Mammary epithelial cell (primary cell): ENCODE measurements around the gene COL5A1.

Source experiments
- EZH2 ChIP-seq: IDR thresholded peaks from 2 replicates; pipeline ENCODE4 v1.6.1; 2012; ENCODE audit warnings: low read length, inconsistent platforms, borderline replicate concordance
- TF ChIP-seq, protein P1 (sequence below), 2 donors: IDR thresholded peaks in 1 of 2; conservative IDR thresholded peaks in 1 of 2; 2 replicates each; pipeline ENCODE4 v1.5.1; 2011 to 2012; ENCODE audit warnings: inconsistent platforms in 2 of 2, low read length in 2 of 2, mild to moderate bottlenecking in 2 of 2, control low read depth in 1 of 2, low read depth in 1 of 2; ENCODE audit not compliant: insufficient read depth in 1 of 2; ENCODE audit errors: extremely low read depth in 1 of 2

DNA sequence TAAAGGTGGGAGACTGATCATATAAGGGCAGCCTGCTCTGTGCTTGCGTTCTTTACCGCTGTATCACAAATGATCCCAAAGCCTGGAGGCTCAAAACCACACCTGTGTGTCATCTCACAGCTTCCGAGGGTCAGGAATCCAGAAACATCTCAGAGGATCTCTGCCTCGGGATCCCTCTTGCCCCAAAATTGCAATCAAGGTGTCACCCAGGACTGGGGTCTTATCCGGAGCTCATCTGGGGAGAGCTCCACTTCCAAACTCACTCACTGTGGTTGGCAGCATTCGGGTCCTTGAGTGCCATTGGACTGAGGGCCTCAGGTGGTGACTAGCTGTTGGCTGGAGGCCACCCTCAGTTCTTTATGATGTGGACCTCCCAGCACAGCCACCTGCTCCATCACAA is 212.3 kb downstream of the COL5A1 start:
- TF ChIP-seq, protein P1, sequence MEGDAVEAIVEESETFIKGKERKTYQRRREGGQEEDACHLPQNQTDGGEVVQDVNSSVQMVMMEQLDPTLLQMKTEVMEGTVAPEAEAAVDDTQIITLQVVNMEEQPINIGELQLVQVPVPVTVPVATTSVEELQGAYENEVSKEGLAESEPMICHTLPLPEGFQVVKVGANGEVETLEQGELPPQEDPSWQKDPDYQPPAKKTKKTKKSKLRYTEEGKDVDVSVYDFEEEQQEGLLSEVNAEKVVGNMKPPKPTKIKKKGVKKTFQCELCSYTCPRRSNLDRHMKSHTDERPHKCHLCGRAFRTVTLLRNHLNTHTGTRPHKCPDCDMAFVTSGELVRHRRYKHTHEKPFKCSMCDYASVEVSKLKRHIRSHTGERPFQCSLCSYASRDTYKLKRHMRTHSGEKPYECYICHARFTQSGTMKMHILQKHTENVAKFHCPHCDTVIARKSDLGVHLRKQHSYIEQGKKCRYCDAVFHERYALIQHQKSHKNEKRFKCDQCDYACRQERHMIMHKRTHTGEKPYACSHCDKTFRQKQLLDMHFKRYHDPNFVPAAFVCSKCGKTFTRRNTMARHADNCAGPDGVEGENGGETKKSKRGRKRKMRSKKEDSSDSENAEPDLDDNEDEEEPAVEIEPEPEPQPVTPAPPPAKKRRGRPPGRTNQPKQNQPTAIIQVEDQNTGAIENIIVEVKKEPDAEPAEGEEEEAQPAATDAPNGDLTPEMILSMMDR (conservative IDR thresholded peaks at IDR 0.05 in 1 of 2, IDR thresholded peaks at IDR 0.05 in 1 of 2; ENCODE audit: extremely low read depth in 1 of 2, insufficient read depth in 1 of 2, low read depth in 1 of 2, low read length in 2 of 2), result no peak
- no peak for TF ChIP-seq EZH2
